T-helper 1 cell treated with Interleukin-12 subunit alpha and Interleukin-12 subunit beta and Interleukin-4 antibody, amounts not matched to agents 30 ng/mL and 1 ng/mL, for 36 hours (primary cell): ENCODE measurements around the gene CHRNA10. TPM values are rescaled to one million over a fixed set of nuclear protein-coding genes. Genes with fewer than 3 reads are reported as not detected.

ENCODE experiments used
- intact Hi-C: fragments of 100-400 bp; cut with micrococcal nuclease; formaldehyde crosslinking; loops from one replicate; pipeline ENCODE4 v1.15.1; 2024
- total RNA-seq: library from RNA; stranded (reverse); gene quantifications from 2 replicates; pipeline ENCODE4 v1.2.3, GENCODE V29; 2022

CHRNA10 gene, protein sequence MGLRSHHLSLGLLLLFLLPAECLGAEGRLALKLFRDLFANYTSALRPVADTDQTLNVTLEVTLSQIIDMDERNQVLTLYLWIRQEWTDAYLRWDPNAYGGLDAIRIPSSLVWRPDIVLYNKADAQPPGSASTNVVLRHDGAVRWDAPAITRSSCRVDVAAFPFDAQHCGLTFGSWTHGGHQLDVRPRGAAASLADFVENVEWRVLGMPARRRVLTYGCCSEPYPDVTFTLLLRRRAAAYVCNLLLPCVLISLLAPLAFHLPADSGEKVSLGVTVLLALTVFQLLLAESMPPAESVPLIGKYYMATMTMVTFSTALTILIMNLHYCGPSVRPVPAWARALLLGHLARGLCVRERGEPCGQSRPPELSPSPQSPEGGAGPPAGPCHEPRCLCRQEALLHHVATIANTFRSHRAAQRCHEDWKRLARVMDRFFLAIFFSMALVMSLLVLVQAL
- total RNA-seq: 3.1 and 4.2 TPM in 2 replicates

DNA sequence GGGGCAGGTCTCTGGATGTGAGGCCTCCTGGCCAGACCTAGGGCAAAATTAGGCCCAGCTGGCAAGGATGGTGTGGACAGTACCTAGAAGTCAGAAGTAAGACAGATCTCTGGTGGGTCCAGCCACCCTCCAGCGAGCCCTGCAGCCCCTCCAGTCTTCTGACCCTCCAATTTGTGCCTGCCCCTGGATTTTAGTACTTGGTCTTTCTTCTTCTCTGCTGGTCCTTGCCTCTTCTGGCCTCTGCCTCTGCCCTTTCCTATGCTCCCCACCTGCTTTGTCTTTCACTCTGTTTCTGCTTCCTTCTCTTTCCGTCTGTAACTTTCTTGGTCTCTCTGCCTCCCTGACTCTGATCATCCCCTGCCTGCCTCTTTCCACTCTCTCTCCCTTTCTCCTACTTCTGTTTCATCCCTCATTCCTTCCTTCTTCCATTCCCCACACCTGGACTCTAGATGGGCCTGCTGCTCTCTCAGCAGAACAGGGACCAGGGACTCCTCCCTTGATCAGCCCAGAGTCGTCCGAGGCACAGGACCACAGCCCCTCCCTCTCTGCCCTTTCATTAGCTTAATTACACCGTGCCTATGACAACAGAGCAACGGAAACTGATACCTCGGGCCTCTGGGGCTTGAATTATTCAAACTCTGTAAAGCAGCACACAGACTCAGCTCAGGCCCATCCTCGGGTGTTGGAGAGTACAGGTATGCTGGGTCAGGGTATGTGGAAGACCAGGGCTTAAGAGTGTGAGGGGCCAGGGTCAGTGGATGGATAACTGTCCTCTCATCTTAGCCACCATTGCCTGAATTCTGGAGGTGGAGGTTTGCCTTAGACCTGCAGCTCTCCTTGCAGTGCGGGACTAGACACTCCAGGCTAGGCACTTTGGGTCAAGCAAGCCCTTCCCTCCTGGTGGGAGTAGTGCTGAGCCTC lies at the start of gene CHRNA10:
TSS of gene CHRNA10 (minus strand) at position 51 of the 921 bp plus-strand sequence. CDS start 72 bp downstream, outside the sequence.
- intact Hi-C loops: no loop called here

DNA sequence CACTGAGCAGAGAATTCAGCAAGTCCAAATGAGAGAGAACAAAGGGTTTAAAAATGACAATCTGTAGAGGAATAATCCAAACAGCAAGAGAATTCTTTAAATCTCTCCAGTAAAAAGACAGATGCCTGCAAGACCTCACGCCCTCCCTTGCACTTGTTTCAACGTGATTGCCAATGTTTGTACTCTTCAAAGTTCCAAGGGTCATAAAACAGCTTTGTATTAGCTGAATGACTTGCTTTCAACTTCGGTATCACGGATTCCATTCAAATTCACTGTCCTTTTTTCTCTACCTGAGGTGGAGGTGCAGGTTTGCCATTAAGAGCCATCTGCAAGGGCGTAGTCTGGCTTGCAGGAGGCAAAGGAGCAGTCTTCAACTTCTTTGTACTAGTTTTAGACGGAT lies 41.1 kb upstream of the CHRNA10 start:
- intact Hi-C loops: loop anchor here (5.0 kb wide), 1 partner anchor 95 kb away; the partner anchor contains the start of gene PGAP2

DNA sequence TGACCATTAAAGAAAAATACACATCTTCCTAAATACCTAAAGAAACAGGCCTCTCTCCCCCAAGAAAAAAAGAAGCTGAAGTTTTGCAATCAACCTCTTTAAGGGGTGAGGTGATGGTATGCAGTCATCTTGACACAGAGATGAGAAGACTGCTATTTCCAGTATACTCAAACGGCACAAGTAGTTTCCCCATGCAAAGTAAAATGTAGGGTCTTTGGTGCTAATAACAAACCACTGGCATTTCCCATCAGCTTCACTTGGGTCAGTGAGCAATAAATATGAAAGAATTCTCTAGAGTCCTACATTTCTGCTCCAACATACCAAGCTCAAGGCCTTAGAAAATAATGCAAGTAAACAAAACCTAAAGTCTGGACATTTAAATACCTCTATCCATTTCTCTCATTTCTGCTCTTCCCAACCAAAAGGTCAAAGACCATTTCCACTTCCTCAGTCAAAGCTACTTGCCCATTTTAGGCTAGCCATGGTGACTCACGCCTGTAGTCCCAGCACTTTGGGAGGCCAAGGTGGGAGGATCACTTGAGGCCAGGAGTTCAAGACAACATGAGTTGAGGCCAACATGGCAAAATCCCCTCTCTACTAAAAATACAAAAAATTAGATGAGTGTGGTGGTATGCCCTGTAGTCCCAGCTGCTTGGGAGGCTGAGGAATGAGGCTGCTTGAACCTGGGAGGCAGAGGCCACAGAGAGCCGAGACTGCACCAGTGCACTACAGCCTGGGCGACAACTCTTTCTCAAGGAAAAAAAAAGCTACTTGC lies 39.5 kb upstream of the CHRNA10 start:
- intact Hi-C loops: loop anchor here (5.0 kb wide), 1 partner anchor 97 kb away; the partner anchor contains the start of gene PGAP2

DNA sequence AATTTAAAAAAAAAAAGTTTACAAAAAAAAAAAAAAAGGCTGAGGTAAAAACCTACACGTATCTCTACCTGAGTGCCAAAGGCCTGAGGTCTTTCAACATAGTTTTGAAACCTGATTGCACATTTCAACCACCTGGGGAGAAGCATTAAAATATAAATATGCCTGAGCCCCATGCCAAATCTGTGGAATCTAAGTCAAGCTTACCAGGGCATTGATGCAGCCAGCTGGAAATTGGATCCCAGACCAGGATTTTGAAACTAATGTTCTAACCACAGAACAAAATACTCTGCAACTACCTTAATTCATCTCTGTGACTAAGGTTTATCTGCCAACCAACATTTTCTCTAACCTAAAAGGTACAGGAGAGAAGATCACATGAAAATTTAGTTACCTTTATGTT lies 38.8 kb upstream of the CHRNA10 start:
- intact Hi-C loops: loop anchor here (5.0 kb wide), 1 partner anchor 97 kb away; the partner anchor contains the start of gene PGAP2

DNA sequence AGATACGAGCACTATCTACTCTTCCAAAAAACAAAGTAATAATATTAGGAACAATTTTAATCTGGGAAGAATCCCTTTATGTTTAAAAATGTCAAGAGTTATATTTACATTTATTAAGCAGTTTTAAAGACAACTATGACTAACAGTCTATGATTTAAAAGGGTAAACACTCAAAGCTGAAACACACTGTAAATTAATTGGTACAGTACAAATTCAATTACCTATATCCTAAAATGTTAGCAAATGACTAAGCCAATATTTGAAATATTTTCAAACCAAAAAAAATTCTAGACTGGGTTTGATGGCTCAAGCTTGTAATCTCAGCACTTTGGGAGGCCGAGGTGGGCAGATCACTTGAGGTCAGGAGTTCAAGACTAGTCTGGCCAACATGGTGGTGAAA lies 36.0 kb upstream of the CHRNA10 start:
- intact Hi-C loops: no loop called here

DNA sequence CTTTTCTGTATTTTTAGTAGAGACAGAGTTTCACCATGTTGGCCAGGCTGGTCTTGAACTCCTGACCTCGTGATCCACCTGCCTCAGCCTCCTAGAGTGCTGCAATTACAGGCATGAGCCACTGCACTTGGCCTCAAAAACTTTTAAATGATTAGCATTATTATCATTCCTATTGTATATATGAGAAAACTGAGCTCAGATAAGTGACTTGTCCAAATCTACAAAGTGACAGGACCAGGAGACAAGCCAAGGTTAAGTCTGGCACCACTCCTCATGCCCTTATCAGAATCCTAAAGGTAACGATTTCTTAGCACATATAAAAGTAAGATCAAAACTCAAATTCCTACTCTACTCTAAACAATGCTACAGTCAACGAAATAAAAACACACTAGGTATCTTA lies 32.2 kb upstream of the CHRNA10 start:
- intact Hi-C loops: no loop called here

DNA sequence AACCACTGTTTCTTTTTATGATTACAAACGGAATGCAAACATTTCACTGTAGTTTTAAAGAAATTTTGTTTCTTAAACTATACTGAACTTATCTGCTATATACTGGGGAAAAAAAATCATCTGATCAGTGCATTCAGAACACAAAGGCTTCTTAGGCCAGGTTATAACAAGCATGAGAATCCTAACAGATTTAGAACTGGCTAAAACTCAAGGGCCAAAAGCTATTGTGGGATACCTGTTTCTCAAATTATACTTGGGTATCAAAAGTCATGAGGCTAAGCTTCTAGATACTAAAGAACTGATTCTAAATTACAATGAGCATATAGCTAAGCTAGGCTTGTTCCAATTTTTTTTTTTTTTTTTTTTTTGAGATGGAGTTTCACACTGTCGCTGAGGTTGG lies 29.7 kb upstream of the CHRNA10 start:
- intact Hi-C loops: no loop called here

DNA sequence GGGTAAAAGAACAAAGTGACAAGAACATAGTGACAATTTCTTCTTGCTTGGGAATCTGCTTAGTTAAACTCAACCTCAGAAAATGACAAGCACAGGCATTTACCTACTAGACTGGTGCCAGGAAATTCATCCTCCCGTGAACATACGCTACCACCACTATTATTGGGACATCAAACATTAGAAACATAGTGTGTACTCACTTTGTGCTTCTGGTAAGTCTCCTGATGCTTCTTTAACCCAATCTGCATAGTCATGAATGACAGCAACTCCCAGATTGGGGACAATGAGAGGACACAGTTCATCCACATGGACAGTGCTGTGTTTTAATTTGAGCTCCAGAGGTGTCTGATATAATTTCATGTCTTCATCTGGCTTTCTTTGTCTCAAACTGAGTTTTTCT lies 29.2 kb upstream of the CHRNA10 start:
- intact Hi-C loops: no loop called here

DNA sequence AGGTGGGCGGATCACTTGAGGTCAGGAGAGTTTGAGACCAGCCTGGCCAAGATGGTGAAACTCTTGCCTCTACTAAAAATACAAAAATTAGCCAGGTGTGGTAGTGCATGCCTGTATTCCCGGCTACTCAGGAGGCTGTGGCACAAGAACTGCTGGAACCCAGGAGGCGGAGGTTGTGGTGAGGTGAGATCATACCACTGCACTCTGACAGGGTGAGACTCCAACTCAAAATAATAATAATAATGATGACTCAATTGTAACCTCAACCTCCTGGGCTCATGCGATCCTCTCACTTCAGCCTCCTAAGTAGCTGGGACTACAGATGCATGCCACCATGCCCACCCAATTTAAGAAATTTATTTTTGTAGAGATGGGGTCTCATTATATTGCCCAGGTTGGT lies 15.6 kb upstream of the CHRNA10 start:
- intact Hi-C loops: no loop called here

DNA sequence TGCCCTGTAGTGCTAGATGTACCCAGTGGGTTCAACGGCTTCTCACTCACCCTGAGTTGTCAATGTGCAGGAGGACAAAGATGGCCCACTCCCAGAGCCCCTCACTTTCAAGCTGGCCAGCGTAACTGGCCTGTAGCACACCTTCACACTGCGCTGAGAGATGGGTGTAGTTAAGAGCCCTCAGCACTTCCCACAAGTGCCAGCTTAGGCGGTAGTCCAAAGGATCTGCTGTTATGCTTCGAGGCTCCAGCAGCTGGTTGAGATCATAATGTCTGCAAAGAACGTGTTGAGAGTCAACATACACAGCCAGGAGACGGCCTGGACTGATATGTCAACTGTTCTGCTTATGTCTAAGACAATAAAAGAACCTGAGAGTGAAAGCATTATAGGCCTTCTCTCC lies 14.7 kb upstream of the CHRNA10 start:
- intact Hi-C loops: no loop called here

DNA sequence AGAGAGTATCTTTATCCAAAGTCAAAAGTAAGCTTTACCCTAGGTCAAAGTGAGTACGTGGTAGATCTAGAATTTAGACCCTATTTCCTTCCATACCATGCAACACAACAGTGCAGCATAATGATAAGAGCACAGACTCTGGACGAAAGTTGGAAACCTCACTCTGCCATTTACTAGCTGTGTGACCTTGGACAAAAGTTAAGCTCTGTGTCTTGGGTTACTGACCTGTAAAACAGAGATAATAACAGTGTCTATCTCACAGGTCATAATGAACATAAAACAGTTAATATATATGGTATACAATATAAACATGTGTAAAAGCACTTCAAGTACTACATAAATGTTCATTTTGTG lies 13.6 kb upstream of the CHRNA10 start:
- intact Hi-C loops: no loop called here

DNA sequence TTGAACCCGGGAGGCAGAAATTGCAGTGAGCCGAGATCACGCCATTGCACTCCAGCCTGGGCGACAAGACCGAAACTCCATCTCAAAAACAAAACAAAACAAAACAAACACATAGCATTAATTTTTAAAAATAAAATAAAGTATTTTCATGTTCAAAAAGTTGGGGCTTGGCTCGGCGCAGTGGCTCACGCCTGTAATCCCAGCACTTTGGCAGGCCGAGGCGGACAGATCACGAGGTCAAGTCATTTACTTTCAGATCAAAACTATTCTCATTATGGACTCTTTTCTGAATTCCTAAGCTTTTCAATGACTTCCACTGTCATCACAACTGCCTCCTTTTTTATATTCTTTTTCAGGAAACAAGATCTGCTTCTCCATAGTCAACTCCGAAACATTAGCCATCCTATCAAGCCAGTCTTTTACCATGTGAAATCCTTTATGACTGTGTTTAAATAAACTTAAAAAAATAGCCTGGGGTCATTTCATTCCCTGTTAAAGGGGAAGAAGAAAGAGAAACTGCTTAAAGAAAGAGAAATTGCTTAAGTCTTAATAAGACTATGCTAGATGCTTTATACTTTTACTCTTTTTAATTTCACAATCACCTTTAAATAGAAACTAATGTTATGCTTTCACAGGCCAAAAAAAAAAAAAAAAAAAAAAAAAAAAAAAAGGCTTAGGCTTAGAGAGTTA lies 13.1 kb upstream of the CHRNA10 start:
- intact Hi-C loops: no loop called here

DNA sequence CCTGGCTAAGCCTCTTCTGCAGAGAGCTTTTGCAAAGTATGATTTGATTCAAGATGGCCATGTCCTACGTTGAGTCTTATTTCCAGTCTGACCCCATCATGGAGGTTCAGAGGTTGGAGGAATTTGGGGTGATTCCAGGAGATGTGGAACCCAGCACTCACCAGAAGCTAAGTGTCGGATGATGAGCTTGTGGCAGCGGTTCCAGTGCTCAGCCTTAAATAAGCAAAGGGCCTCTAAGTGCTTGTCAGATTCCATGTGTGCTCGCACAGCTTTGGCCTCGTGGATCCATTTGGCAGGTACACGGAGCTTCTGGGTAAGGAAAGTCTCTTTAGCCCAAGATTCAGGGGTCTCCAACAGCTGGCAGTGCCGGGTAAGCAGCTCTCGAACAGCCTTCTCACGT lies 11.9 kb upstream of the CHRNA10 start:
- intact Hi-C loops: no loop called here

DNA sequence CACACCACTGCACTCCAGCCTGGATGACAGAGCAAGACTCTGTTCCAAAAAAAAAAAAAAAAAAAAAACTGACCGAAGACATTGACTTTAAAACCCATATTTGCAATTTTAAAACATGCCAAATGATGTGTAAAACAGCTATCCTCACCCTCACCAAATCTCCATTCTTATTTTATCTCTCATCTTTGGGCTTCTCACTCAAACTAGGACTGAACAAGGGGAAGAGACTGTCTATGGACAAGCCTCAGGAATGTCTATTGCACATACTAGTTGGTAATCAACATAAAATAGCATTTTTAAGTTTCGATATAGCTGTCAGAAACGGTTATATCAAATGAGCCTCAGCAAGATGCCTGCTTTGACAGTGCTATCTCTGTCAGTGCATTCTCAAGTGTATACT lies 7.9 kb upstream of the CHRNA10 start:
- intact Hi-C loops: no loop called here

DNA sequence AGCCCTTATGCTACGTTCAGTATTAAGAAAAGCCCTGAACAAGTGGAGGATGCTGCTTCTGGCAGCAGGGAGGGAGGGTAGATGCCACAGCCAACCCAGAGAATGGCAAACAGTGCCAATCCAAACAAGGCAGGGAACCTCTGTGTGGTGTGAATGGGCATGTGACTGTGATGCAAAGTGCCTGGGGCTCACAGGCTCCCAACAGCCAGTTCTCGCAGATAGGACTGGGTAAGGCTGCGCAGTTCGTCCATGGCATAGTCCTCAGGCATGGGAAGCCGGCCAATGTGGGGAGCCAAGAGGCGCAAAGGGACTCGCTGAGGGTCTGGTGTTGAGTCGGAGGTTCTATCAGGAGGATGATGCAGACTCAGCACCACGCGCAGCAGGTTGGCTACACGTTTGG lies 4.8 kb upstream of the CHRNA10 start:
- intact Hi-C loops: no loop called here

DNA sequence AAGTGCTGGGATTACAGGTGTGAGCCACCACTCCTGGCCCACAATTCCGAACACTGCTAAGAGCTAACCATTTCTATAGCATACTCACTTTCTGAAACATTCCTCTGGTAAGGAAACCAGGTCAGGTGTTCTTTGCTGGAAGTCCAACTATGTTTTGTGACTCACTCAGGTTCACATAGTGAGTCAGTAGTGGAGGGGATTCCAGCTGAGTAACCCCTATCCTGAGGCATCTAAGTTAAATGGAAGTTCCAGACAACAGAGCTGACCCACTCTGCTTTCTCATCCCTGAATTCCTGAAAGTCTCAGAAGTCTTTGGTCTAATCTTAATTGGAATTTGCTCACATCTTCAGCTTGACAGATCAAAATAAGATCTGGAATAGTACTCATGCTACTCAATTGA lies 3.0 kb upstream of the CHRNA10 start:
- intact Hi-C loops: no loop called here

DNA sequence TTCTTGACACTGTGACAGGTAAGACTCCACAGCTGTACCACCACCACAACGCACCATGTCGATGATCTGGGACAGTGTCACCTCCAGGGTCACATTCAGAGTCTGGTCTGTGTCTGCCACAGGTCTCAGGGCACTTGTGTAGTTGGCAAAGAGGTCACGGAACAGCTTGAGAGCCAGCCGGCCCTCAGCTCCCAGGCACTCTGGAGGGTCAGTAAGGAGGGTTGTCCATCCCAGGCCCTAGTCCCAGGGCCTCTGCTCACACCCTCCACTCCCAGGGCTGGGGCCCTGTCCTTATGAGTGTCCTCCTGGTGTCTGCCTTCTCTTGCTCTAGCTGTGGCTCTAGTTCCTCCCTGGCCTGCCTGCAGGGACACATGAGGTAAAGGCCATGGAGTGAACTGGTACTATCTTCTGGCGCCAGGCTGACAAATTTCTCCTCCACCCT lies 1.4 kb downstream of the CHRNA10 start:
- intact Hi-C loops: no loop called here

DNA sequence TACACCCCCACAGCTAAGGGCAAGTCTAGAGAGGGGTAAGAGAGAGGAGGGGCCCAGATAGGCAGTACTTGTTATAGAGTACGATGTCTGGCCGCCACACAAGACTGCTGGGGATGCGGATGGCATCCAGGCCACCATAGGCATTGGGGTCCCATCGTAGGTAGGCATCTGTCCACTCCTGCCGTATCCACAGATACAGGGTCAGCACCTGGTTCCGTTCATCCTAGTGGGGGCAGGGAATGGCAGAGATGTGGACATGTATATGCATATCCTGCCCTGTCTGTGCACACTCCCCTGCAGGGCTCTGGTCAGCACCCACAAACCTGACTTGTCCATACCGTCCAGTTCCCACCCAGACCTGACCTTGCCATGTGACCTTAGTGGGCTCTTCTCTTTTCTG lies 2.1 kb downstream of the CHRNA10 start:
- intact Hi-C loops: no loop called here

DNA sequence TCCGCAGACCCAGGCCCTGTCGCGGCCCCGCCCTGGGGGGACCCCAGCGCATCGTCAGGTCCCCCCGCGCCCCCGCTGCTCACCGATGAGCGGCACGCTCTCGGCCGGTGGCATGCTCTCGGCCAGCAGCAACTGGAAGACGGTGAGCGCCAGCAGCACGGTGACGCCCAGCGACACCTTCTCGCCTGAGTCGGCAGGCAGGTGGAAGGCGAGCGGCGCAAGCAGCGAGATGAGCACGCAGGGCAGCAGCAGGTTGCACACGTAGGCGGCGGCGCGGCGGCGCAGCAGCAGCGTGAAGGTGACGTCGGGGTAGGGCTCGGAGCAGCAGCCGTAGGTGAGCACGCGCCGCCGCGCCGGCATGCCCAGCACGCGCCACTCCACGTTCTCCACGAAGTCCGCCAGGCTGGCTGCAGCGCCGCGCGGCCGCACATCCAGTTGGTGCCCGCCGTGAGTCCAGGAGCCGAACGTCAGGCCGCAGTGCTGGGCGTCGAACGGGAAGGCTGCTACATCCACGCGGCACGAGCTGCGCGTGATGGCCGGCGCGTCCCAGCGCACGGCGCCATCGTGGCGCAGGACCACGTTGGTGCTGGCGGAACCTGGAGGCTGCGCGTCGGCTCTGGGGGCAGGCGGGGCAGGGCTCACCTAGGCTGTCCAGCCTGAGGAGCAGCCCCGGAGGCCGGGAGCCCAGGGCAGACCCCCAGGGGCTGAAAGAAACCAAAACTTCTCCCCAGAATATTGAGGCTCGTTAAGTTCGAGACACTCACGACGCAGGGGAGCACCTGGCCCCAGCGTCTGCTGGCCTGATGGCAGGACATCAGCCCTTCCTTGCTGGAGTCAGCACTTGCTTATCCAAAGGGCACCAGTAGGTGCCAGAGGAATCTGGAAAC lies 3.8 kb downstream of the CHRNA10 start:
- intact Hi-C loops: no loop called here
